Right renal cortex interstitium (tissue), 3 donors: ENCODE measurements around the gene LMLN. TPM values are rescaled to one million over a fixed set of nuclear protein-coding genes. Genes with fewer than 3 reads are reported as not detected.
"Not testable (repeated sequence)": the region's sequence is repeated elsewhere in the genome, so short reads cannot be mapped to it uniquely, and the experiment has no call there.

Experiments used
- DNase-seq, 3 donors: peaks; one replicate each; pipeline ENCODE4 v3.0.0-alpha.2; 2013; ENCODE audit warnings: low read depth in 3 of 3, low spot score in 2 of 3
- polyA plus RNA-seq, 3 donors: library from polyadenylated mRNA; unstranded; fragments of 120-200 nt; gene quantifications; one replicate each; pipeline ENCODE4 v1.2.1, GENCODE V29; 2013; ENCODE audit not compliant: insufficient read length in 3 of 3

Gene LMLN
- polyA plus RNA-seq, 3 donors = 8.2 to 8.4 (median 8.2) TPM

- no peak for DNase-seq
These were observed 111.7 kb downstream of the LMLN start for GRCh38 chr3:198071602-198072287.

DNA sequence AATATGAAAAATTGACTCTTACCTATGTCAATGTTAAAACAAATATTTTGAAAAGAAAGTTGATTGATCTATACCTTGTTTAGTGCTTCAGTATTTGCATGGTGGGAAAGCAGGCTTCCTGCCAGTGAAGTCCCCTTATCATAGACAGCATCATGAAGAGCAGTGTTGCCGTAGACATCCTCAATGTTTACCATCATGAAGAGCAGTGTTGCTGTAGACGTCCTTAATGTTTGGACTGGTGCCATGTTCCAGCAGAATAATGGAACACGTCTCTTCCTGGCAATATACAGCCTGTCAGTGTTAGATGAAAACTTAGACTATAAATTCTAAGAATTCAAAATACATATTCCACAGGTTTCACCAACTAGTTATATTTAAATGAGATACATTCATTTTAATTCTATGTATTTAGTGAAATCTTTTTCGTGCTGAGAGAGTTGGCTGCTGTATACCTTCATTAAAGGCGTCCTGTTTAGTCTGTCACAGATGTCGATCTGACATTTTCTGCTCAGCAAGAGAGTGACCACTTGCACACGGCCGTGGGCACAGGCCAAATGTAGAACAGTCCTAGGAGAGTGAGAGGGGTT, 116.8 kb downstream of the LMLN start:
- DNase-seq = no peak

DNA sequence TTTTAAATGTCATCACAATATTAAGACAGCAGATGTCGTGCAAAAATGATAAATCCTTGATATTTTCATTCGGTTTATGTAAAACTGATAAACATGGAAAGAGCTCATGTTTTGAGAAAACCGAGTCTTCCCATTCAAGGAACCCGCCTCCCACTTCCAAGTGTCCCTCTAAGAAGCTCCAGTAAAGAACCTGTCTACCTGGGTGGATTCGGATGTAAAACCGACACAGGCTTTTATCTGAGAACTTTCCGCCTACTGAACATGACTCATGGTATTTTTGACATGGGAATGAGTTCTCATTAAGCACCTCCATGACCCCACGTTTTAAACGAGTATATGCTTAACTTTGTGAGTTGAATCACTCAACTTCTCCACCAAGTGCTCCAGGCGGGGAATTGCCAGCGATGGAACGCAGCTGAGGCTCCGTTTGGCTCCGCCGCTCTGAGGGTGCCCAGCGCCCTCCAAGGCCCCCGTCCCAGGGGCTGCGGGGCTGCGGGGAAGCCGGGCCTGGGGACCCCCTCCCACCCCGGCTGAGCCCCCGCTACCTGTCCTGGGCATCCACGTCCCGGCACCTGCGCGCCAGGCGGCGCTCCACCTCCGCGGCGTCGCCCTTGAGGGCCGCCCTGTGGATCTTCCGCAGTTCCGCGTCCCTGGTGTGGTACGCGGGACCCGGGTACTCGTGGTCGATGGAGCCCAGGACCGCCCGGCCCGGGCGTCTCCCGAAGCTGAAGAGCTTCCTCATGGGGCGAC, 119.9 kb downstream of the LMLN start:
- no peak for DNase-seq

- peak; percentile 41 to 61 (median 52) for DNase-seq
These were observed 120.7 kb downstream of the LMLN start for GRCh38 chr3:198080521-198081384.

GRCh38 chr3:198081421-198081844, 121.4 kb downstream of the LMLN start:
- DNase-seq = no peak

DNA sequence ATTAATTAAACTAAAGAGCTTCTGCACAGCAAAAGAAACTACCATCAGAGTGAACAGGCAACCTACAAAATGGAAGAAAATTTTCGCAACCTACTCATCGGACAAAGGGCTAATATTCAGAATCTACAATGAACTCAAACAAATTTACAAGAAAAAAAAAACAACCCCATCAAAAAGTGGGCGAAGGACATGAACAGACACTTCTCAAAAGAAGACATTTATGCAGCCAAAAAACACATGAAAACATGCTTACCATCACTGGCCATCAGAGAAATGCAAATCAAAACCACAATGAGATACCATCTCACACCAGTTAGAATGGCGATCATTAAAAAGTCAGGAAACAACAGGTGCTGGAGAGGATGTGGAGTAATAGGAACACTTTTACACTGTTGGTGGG, 122.2 kb downstream of the LMLN start:
- DNase-seq = not testable (repeated sequence)

- no peak for DNase-seq
These were observed 128.5 kb downstream of the LMLN start for GRCh38 chr3:198088421-198088955.

GRCh38 chr3:198090795-198091332, 130.8 kb downstream of the LMLN start:
- DNase-seq = no peak

- DNase-seq = no peak
These were observed 132.3 kb downstream of the LMLN start for GRCh38 chr3:198092276-198092675.

DNA sequence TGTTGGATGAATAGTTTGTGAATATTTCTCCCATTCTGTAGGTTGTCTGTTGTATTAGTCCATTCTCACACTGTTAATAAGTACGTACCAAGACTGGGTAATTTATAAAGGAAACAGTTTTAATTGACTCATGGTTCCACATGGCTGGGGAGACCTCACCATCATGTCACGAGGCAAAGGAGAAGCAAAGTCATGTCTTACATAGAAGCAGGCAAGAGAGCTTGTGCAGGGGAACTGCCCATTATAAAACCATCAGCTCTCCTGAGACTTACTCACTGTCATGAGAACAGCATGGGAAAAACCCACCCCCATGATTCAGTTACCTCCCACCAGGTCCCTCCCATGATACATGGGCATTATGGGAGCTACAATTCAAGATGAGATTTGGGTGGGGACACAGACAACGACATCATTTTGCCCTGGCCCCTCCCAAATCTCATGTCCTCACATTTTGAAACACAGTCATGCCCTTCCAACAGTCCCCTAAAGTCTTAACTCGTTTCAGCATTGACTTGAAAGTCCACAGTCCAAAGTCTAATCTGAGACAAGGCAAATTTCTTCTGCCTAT, 133.2 kb downstream of the LMLN start:
- DNase-seq = no peak

Other genes starting within 250 kb of the LMLN start
- gene RUBCN, start 223.3 kb upstream of the LMLN start, polyA plus RNA-seq = 10 to 100 TPM in 1 of 3 donors, 1 to 10 TPM in 2; 9.5 to 10.4 (median 9.6) TPM
- 100 to 1,000 TPM in 2 of 3 donors, 10 to 100 TPM in 1; 99.4 to 111 (median 108) TPM for gene FYTTD1, start 210.3 kb upstream of the LMLN start, polyA plus RNA-seq
- 10 to 100 TPM; 34.4 to 39.5 (median 36.0) TPM for gene LRCH3, start 169.0 kb upstream of the LMLN start, polyA plus RNA-seq
- gene RPL35A, start 10.0 kb upstream of the LMLN start, polyA plus RNA-seq = 1,000 to 10,000 TPM; 1,654 to 1,728 (median 1,670) TPM